GM19099 (cell line): ENCODE measurements around the gene ERC2.

ENCODE experiments used
- POLR2A ChIP-seq: IDR thresholded peaks from 3 replicates; pipeline ENCODE4 v1.6.1; 2011; ENCODE audit warnings: low read depth; ENCODE audit not compliant: insufficient read length; ENCODE audit errors: extremely low read depth

Gene ERC2

DNA sequence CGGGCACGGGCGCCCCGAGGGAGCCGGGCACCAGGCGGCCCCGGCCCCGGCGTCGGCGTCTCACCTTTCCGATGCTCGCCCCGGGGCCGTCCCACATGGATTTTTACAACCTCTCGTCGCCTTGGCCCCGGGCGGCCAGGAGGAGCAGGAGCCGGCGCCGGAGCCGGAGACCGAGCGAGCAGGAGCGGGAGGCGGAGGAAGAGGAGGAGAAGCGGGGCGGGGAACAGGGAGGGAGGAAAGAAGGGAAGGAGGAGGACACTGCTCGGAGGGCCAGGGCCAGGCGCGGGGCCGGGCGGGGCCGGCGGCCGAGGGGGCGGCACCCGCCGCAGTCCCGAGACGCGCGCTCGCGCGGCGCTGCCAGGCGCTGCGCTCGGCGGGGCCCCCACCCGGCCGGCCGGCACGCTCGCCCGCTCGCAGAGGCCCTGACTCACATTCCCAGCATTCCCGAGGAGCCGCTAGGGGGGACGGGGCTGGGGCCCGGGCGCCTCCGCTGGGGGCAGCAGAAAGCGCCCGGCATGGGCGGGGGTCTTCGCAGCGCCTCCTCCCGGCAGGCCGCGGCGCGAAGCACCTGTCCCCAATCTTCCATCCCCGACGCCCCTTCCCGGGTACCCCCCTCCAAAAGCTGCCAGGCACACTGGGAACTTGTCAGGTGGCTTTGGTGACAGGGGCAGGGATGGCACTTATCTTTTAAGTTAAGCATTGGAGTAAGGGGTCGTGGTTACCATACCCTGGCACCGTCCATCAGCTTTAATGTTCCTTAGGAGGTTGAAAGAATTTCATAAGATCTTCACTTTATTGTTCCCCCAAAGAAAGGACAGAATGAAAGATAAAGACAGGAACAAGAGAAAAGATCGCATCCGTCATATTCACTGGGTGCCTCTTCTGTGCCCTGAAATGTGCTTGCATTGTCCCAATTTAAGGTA lies at the start of gene ERC2:
Gene ERC2, minus strand, starts transcription at position 284 of the 923 bp plus-strand sequence.
- no peak for TF ChIP-seq POLR2A

DNA sequence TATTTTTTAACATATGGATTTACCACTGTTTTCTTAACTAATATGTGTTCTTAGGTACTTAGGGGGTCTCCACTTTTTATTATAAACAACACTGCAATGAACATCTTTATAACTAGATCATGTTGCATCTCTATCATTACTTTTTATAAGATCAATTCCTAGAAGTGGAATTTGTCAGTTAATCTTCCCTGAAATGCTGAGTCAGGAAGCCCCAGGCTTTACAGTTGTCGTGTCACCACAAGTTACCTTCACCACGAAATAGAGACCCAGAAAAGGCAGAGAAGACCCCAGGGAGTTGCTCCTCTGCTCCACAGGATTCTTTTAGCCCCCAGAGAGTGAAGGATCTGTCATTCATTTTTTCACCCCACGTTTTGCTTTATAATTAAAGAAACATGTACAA lies 34.5 kb upstream of the ERC2 start:
- no peak for TF ChIP-seq POLR2A

DNA sequence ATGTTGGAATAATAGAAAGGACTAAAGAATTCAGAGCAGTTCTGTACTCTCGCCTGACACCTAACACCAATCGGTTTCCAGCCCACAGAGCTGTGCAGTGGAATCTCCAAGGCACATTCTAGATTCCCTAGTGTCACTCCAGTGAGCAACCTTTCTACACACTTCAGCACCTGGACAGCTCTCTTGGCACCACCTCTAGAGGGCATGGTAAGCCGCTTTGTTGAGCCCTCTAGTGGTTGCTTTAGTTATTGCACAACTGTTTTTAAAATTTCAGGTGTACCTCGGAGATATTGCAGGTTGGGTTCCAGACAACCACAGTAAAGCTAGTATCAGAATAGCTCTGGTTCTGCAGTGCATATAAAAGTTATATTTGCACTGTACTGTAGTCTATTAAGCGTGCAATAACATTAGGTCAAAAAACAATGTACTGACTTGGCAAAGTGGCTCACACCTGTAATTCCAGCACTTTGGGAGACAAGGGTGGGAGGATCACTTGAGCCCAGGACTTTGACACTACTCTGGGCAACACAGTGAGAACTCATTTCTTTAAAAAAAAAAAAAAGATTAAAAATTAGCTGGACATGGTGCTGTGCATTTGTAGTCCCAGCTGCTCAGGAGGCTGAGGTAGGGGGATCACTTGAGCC lies 26.5 kb upstream of the ERC2 start:
- no peak for TF ChIP-seq POLR2A

DNA sequence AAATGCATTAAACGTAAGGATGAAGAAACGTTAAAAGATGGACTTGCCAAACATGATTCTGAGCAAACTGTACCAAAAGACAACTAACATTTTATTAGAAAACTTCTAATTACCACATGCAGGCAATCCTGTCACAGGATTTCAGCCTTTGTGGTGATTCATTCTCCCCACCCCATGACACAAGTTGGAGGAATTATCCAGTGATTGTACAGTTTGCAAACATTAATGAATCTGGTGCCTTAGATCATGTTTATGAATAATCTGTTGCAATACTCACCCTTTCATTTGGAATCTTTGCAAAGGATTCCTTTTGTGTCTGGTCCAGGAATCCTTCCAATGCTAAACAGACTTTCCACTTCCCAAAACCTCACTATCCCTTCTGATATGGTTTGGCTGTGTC lies 23.3 kb upstream of the ERC2 start:
- TF ChIP-seq POLR2A, result no peak

DNA sequence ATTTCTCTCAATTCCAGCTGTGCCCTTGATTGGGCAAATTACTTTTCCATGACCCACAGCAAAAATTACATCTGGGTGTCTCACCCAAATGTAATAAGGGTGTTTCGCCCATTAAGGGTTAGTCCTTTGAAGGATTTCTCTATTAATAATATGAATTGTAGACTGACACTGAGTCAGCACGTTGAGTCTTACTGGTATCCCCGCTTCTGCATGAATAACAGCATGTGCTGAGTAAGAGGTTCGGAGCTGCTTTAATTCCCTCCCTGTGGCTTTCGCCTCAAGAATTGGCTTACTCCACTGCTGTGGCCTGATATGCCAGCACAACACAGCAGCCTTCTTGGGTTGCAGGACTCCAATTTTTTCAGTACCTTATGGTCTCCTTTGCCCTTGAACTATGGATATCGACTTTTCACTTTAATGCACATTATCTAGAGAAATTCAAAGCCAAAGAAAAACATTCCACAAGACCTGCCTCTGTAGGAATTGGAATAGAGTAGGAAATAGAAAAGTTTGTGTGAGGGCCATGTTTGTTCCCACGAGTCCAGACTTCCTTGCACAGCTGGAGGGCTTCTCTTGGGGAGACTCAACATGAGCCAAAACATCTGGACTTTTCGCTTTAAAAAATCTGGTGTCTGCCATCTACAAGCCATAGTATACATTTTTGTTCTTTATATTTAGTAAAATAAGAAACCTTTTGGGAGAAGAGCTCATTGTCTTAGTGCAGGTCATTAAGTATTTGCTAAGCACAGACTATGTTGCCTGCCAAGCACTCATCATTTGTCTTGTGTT lies 20.7 kb upstream of the ERC2 start:
- TF ChIP-seq POLR2A, result no peak

DNA sequence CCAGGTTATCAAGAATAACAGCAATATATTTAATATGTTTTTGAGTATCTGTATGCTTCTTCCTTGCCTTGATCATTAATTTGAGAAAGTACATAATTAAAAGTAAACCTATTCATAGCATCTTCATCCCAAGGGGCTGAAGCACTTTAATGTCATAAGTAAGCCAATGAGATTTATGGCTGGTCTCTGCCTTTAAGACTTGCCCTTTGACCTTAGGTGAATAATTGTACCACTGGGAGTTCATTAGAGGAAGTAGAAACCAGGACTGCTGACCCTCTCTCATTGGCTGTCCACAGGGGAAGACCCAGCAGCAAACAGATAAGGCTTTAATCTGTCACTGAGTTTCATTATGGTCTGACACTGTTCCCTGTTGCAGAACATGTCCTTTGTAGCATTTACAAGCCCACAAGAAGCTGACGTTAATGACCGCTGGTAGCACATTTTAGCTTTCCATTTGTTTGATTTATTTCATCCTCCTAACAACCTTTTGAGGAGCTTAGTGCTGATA lies 16.3 kb upstream of the ERC2 start:
- TF ChIP-seq POLR2A, result no peak

DNA sequence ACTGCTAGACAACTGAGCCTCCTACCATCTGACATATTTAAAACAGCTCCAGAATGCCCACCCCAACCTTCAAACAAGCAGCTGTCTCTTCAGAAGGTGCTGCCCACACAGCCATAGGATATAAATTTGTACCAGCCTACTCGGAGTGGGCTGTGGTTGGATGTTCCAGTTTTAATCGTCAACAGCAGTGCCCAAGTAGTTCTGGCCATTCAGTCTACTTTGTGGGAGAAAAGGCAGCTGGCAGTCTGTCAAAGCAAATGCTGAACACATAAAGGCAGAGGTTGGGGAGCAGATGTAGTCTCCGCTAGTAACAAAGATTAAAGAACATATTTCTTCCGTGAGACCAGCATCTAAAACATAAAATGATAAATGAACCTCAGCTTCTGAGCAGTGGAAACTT lies 15.9 kb upstream of the ERC2 start:
- TF ChIP-seq POLR2A, result no peak

DNA sequence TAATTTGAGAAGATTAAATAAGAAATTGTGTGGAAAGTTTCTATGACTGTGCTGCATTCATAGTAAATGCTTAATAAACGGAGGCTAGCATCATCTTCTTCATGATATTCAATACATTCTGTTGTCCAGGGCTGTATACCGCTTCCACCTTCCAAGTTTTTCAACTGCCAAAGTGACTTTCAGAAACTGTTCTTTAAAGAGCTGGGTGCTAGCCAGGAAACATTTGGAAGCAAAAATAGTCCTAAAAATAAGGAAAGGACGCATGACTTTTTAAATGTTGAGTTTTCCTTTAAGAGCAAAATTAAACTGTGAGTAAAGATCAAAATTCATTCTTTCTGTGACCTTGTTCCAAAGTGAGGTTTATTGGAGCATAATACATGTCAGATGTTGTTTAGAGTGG lies 9.4 kb upstream of the ERC2 start:
- no peak for TF ChIP-seq POLR2A

DNA sequence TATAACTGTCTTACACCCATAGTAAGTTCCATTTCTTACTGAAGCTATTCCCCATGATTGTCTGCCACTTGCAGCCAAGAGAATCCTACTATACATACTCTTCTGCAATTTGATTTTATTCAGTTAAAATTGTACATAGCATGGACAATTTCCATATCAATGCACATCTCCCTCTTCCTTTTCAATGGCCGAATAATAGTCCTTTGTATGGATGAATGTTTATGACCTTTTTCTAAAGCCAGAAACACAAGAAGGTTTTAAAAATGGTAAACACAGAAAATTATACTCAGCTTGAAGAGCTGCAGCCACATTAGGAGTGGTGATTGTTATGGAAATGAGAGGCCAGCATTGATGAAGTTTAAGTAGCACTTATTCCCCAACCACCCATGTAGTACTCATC lies 8.5 kb upstream of the ERC2 start:
- no peak for TF ChIP-seq POLR2A

DNA sequence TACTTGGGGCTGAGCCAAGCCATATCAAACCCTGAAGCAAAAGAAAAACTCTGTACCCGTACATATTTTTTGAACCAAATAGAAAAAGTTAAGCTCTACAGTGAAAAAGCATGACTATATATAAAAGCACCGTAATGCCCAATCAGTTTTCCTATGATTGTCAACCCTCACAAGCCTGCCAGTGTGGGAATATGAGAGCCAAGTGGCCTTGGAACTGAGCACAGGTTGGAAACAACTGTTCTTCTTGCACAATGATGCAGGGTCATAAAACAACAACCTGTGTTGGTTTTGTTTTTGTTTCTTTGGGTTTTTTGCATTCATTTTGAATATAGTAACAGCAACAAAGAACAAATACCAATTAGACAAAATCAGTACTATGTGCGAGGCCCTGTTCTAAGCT lies 3.5 kb upstream of the ERC2 start:
- no peak for TF ChIP-seq POLR2A

DNA sequence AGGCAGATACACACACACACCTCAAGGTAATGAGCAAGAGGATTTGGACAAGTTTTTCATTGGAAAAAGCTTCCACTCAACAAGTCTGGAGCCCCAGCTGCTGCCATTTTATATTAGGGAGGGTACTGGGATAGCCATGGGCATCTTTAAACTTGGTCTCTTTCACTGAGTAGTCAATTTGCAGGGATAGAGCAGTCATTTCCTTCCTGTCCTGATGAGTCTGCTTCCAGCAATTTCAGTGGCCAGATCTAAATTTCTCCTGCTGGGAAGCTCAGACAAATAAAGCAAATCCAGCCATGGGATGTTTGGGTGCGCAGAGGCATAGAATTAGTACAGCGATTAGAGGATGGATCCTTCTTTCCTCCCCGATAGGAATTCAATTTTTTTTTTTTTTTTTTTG lies 874 bp upstream of the ERC2 start:
- no peak for TF ChIP-seq POLR2A

DNA sequence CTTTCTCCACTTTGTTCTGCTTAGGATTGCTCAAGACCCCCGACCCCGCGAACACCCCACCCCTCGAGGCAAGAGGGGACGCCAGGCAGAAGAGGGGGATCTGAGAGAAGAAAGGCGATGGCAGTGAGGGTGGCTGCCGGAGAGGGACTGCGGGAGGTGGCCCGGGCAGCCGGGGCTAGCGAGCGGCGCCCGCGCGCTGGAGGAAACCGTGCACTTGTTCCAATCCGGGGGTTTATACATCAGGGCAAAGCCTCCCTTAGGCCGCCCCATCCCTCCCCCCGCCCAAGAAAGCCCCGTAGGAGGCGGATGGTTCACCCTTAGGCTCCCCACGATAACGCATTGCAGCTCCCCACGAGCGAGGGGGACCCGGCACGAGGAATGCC lies 475 bp downstream of the ERC2 start:
- TF ChIP-seq POLR2A, result no peak

DNA sequence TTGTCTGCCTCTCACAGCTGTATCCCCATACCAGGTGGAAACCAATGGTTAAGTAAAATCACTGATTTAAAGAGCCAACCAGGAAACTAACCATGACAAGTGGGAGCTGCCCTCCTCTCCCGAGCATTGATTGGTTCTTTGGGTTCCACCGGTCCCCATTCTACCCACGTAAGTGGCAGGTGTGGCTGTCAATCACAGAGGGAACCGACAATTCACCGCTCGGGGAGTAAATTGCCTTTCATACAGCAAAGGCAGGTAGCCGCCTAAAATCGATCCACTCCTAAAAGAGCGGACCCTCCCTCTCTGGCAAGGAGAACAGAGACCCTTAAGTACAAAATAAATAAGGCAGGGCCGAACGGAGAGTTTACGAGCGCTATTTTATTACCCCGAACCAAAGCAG lies 1.2 kb downstream of the ERC2 start:
- no peak for TF ChIP-seq POLR2A

DNA sequence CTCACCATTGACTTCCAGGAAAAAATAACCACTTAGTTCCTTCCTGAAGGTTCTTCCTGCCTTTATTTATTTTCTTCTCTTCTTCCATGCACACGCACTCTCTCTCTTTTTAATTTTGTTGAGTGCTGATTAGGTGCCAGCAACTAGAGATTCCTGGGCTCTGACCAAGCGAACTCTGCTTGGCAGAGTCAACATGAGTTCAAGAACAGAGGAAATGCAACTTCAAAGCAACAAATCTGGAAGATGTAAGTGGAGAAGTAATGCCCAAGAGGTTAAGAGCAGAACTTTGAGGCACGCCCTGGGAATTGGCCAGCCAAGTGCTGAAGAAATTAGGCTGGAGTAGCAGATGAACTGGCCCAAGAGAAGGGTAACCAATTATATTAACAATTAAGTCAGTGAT lies 8.5 kb downstream of the ERC2 start:
- TF ChIP-seq POLR2A, result no peak

DNA sequence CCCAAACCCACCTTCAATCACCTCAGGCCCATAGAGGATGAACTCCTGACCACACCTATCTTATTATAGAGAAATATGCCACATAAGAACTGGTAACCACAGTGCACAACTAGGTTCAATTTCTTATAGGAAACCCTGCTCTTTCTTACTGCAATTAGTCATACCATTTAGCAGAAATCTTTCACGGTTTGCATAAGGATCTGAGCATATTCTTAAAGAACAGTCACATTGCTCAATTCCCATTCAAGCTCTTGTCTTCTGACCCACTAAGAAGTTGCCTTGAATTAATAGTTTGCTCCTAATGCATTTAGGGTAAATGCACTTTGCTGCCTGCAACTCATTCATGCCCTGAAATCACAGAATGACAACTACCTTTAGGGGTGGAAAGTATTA lies 9.2 kb downstream of the ERC2 start:
- TF ChIP-seq POLR2A, result no peak

DNA sequence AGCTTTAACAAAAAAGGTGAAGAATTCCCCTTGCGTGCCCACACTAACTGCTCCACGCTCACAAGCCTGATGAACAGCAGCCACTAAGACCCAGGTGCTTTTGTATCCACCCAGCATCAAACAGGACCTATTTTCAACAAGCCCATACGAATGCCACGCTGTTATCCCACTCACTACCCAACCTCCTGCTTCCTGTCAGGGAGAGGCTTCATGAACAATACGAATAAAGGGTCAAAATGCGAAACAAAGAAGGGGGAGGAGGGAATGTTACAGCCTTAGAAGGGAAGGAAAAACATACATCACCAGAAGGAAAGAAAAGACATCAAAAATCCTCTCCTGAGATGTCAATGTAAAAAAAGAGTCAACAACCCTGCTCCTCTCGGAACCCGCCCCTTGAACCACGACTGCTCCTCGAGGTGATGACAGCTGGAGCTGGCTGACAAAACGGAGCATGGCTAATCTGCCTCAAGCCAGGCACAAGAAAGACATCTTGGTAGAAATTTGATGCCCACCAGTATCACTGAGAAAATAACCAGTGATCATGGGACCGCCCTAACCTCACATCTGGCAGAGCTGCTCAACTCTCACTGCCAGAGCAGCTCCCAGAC lies 9.7 kb downstream of the ERC2 start:
- no peak for TF ChIP-seq POLR2A

DNA sequence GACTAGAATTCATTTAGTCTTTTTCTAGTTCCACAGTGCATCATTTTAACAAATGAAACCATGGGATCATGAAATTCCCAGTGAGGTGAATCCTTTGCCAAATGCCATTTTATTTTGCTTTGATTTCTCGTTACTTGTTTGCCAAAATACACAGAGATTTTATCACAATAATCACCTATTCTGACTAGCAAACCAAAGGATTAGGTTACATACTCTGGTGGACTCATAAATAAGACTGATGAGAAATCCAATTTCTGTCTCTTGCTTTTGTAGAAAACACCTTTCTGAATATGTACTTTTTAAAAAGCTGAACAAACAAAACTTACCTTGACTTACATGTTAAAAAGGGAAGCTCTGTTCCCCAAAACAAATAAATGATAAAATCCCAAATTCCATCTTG lies 12.2 kb downstream of the ERC2 start:
- no peak for TF ChIP-seq POLR2A
